GM18502 (cell line): Measurements from ENCODE around the gene MCFD2.
"Not testable (repeated sequence)": the region's sequence is repeated elsewhere in the genome, so short reads cannot be mapped to it uniquely, and the experiment has no call there.

Experiments used
- ATAC-seq: cut with Tn5 transposase; IDR thresholded peaks from one replicate; pipeline ENCODE4 v1.9.1; 2021; ENCODE audit warnings: mild to moderate bottlenecking; ENCODE audit not compliant: unreplicated experiment, poor library complexity

The MCFD2 gene

DNA sequence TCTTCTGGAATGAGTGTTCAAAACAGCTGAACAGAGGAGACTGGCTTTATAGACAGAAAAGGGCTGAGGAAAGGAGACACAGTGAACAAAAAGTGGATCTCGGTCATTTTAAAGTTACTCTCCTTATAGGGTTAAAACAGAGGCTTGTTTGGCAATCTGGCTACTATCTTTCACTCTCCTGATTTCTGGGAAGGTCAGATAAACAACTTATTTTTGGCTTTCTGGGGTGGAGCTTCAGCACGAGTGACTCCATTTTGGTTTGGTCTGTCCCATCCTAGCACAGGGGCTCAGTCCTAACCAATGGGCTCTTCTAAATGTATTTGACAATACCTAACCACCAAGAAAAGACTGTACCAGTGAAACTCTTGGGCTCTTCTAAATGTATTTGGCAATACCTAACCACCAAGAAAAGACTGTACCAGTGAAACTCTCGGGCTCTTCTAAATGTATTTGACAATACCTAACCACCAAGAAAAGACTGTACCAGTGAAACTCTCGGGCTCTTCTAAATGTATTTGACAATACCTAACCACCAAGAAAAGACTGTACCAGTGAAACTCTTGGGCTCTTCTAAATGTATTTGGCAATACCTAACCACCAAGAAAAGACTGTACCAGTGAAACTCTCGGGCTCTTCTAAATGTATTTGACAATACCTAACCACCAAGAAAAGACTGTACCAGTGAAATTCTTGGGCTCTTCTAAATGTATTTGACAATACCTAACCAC, 39.5 kb downstream of the MCFD2 start:
- ATAC-seq = not testable (repeated sequence)

DNA sequence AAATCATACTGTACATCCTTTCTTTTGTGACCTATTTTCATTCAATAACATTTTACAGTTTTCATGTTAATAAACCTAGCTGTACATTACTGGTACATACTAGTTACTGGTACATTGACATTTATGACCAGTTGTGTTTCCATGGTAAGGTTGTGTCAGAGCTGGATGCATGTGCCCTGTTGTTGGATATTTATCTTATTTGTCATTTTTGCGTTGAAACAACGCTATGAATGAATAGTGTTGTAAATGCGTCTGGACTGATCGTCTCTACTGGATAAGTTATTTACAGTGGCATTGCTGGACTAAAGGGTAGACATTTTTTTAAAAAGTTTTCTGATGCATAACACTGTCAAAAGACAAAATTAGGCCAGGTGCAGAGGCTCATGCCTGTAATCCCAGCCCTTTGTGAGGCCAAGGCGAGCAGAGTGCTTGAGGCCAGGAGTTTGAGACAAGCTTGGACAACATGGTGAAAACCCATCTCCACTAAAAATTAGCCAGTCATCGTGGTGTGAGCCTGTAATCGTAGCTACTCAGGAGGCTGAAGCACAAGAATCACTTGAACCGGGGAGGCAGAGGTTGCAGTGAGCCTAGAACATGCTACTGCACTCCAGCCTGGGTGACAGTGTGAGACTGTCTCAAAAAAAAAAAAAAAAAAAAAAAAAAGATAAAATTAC, 40.2 kb downstream of the MCFD2 start:
- no peak for ATAC-seq

DNA sequence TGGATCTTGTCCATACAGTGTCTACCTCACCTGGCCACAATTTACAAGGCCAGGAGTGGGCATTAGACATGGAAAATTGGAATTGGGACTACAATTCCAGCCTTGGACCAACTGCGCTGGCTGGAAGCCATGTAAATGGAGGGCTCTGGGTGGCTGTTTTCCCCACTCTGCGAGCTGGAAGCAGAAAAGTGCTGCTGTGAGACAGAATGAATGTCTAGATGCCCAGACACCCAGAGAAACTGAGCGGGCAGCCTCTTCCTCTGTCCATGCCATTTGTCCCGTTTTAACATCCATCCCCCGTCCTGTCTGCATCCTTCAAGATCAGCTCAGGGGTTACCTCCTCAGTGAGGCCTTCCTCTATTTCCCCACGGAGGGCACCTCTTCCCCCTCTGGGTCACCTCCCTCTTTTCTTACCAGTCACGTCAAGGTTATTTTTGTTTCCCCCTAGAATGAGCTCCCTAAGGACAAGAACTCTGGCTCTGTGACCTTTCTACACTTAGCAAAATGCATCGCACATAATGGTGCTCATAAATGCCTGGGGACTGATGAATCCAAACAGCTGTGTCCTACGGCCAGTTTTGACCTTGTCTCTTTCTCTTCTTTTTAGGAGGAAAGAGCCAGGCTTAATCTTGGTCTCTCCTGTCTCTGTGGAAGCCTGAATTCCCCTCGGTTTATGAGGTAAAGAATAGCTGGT, 41.2 kb downstream of the MCFD2 start:
- ATAC-seq = no peak

DNA sequence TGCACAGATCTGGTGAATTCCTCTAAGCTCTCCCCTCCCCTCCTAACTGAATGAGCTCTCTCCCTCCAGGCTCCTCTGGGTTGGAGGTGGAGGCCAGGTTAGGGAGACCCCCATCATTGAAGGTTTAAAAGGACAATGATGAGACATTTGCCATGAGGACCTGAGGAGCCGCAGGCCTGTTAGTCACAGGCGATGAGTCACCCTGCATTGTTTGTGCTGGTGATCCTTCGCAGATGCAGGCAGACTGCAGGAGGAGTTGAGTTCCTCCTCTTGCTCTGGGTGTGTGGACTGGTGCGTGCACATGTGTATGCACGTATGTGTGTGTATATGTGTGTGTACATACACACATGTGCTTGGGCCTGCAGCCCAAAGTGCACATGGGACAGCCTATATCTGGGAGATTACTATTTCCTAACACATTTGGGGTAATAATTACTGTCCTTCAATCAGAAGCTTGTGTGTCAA, 42.0 kb downstream of the MCFD2 start:
- no peak for ATAC-seq

DNA sequence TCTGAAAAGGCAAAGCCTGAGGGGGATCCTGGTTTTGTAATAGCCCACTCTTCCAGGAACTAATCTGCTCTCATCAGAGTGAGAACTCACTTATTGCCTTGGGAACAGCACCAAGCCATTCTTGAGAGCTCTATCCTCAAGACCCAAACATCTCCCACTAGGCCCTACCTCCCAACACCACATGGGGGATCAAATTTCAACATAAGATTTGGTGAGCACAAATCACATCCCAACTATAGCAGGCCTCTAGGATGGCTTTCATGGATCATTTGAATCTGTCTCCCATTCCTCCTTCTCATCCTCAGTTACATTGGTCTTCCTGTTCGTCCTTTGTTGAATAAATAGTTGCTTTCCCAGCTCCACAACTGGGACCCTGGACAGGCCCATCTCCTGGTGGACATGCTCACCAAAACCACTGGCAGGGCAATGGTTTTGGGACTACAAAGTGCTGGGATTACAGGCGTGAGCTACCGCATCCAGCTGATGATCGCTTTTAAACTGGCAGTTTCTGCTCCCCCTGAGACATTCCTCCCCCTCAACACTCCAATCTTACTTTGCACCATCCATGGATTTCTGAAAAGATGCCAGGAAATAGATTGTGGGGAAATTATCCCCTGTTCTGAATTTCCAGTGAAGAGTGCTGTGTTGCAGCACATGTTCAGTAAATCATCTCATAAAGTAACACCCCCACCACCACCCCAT, 42.6 kb downstream of the MCFD2 start:
- no peak for ATAC-seq

DNA sequence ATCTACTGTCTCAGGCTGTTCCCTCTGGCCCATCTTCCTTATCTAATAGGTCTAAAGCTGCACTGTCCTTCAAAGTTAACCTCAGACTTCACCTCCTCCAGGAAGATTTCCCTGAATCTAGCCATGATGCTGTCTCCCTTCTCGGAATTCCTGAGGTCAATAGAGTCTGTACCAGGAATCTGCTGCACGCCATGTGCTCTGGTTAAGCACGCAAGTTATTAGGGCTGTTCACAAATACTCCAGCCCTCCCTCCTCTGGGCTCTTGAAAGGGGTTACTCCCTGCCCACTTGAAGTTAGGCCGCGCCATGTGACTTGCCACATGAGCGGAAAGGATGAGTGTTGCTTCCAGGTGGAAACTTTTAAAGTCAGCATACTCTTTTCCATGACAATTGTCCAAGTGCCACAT, 43.6 kb downstream of the MCFD2 start:
- no peak for ATAC-seq

DNA sequence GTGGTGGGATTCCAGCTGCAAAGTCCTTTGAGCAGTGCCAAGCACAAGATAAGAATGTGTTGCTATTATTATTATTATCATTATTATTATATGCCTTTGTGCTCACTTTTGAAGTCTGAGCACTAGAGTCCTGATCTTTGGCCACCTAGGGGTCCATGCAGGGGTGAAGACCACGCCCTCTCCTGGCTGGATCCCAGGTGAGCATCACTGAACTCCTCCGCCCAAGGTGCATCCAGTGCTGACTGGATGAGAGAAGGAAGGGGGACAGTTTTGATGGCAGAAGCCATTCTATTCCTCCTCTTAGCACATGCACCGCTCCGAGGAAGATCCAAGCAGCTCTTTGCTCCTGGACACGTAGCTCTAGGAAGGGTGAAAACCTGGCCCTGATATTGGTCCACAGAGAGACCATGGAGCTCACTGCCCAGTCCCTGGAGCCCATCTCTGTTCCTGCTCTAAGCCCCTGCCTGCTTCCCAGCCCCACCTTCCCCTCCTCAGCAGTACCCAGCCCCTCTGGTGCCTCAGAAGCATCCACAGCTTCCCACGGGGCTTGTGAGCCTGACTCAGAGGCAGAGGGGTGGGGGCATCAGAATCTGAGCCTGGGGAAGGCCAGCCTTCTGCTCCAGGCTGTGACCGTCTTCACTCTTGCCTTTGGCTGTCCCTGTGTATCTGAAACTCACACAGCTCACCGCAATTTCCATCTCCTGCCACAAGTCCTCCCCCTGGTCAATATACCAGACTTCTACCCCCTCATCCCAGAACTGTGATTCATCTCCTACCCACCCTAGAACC, 45.4 kb downstream of the MCFD2 start:
- no peak for ATAC-seq

DNA sequence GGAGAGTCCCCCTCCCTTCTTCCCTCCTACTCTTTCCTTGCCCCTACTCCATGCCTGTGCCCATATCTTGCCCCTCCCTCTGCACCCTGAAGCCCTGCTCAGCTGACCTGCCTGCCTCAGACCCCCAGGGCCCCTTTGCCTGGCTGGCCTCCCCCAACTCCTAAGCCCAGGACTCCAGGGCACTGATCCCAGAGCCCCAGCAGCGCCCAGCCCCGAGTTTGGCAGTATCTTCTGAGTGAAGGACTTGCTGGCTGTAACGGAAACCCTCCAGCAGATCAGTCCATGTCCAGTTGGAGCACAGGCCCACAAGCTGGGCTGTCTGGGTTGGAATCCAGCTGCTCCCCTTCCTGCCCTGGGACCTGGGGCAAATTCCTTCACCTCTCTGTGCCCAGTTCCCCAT, 46.0 kb downstream of the MCFD2 start:
- no peak for ATAC-seq

DNA sequence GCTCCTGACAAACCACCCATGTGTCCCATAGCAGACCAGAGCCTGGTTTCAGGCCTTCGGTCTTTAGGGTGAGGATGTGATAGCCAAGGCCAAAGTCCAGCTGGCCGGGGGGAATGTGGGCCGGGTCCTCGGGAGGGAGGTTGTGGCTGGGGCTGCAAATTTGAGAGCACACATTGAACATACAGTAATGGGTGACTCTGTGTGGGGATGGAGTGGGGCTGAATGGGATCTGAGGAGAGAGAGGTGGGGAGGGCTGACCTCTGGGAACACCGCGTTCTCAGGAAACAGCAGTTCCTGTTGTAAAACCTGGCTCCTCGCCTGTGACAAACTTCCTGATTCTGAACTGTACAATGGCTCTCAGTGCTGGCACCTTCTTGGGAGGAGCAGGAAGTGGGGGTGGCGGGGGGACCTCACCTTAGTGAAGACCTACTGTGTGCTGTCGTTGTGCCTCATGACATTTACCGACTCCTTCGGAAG, 48.8 kb downstream of the MCFD2 start:
- ATAC-seq = no peak

DNA sequence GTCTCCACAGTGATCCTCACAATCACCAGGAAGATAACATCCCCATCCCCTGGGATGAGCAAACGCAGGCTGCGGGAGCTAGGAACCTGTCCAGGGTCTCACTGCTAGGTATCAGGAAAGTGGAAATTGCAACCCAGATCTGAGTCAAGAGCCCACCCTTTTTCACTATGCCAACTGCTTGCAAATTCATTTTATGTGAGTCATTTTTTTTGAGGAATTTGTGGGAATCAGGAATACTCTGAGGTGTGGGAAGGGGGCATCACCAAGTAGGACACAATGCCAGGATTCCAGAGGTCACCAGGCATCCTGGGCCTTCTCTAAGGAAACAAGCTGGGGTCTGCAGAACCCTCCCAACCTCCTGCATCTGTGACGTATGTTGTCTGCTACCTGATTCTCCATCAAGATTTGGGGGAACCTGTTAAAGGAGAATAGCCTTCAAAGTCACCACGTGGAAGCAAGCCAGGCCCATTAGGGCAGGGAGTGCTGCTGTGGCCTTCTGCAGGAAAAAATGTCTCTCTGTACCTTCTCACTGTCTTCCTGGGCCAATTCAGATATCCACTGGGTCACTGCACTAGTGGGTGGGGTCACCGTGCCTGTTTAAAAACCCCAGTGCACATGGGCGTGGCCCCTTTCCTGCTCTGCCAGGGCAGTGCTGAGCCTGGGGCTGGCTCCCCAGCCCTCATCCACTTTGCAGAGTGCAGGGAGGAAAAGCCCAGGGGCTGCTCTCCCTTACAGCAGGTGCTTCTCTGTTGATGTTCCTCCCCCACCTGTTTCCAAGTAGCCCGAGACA, 50.2 kb downstream of the MCFD2 start:
- ATAC-seq = no peak

DNA sequence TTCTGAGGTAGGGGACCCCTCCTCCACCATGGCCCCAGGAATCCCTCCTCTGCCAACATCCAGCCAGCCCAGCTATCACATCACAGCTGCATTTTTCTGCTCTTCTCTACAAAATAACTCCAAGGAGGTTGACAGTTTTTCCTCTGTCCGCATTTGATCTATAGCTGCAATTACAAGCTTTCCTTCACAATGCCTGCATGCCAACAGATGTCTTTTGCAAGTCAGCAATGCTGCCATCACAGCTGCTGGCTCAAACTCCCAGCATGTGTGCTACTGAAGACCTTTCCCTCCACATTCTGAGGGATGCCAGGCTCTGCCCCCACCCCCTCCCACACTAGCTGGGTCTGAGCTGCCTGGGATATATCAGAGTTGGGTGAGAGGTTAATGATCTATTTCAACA, 51.7 kb downstream of the MCFD2 start:
- no peak for ATAC-seq

DNA sequence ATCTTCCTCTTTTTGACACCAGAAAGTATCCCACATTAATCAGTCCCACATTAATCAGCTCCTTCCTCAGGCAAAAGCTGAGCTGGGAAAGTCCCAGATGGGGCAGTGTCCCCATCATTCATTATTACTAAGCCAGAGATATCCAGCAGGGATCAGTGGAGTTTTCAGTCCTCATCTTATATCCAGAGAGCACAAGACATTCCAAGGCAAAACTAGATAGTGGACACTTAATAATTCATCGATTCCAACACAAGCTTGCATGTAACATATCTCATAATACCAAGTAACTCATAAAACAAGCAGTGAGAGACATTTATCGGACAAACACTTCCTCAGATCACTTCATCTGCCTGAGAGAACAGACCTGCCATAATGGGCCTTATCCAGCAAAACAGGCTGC, 53.1 kb downstream of the MCFD2 start:
- no peak for ATAC-seq

DNA sequence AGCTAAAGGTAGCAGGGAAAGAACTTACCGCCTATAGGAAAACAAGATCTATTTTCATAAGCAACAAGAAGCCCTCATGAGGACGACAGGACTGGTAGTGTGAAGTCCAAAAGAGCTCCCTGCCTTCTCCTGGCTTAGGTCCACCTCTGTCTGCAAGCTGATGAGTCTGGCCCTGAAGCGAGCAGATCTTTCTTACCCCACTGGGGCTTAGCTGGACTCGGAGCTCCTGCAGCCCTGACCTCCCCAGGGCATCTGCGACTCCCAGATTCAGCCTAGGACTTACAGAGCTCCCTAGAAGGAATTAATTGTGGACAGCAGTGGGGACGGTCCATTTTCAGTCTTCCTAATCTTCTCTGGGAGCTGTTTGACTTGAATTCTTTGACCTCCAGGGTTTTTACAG, 53.7 kb downstream of the MCFD2 start:
- ATAC-seq = no peak

DNA sequence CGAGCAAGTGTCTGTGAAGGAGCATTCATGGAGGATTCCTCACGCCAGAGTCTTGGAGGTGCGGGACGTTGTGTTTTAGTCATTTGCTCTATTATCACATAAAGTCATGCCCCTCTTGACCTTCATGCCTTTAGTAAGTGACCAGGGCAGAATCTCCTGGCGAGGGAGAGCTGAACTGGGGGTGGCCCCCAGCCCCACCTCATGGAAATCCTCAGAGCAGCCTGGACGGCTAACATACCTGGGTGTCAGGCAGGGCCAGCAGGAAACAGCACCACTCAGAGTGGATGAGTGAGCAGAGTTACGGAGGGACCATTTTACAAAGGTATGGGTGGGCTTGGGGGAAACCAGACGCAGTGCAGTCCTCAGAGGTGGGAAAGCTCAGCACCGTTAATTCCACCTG, 56.1 kb downstream of the MCFD2 start:
- no peak for ATAC-seq

DNA sequence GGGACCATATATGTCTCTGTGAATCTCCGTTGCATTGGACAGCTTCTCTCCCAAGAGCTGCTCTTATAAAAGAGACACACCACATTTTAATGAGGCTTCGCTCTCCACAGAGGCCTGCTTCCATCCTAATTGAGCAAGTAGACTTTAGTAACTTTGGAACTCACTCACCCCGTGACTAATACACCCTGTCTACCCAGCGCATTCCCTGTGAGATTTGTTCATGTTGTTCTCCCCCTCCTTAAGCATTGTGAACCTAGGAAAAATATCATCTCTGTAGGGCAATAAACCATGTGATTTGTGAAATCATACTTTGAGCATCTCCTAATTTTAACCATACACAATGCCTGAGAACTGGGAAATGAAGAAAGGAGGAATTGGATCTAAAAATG, 56.9 kb downstream of the MCFD2 start:
- ATAC-seq = no peak

DNA sequence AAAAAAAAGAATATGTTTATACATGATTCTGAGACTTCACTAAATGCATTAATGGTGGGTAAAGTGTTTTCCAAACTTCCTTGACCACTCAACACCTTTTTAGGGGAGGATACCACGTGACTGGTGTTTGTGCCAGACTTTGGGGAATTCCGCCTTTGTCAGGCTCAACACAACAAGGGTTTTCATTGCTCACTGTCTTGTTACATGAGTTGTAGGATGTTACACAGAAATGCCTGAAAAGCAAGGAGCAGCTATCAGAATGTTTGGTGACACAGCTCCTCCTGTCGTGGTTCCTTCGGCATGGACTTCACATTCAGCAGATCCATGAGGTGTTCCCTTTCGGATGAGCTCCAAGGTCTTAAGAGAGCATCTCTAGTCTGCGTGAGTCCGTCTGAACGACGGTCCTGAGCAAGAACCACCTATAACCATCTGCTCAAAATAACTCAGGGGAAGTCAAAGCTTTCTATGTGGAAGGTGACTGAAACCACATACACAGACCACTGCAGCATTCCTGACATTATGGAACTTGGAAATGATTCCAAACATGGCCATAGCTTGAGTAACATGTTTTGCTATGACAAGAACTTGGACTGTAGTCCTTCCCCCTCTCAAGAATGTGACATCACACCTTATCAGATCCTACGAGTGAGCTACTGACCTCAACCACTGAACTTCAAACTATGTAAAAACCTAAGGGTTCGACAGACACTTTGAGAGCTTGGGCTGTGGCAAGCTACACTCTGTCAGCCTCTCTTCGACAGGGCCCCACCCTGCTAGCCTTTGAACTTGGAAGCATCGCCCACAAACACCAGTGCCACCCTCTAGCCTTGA, 57.5 kb downstream of the MCFD2 start:
- no peak for ATAC-seq

DNA sequence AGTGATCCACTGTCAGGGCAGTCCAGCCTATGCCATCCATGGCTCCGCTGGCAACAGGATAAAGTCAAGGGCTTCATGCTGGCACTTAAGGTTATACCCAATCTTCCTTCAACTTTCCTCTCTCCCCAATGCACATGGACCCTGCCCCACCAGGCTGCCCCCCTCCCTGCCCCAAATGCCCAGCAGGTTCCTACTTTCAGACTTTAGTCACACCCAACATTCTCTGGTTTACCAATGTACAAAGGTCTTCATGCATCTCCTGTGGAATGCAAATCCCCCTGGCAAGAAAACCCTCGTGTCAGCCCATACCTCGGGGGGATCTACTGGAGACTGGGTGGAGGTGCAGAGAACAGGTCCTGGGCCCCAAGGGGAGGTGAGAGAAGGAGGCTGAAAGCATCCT, 59.3 kb downstream of the MCFD2 start:
- ATAC-seq = no peak

DNA sequence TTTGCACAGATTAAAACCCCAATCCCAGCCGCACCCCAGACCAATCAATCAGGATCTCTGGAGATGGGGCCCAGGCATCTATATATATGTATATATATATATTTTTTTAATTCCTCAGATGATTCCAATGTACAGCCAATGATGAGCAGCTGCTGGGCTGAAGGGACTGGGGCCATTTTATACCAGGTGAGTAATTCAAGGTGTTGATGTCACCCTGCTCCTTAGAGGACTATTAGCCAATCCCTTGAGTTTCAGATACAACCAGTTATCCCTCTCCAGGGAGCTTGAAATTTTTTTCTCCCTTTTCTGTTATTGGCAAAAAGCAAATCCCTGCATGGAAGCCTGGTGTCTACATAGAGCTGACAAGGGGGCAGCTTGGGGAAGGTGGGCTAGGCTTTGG, 59.8 kb downstream of the MCFD2 start:
- ATAC-seq = no peak
